Cerebellar nuclear complex (tissue), 1 donor: ENCODE results near the gene GSG1L.

Experiments
- DNase-seq, 2 experiments: peaks; one replicate each; lab custom pipeline; 2025; lab: John Stamatoyannopoulos, UW

Gene GSG1L

GRCh38 chr16:27819356-27819755 lies 244.2 kb downstream of the GSG1L start:
- no peak for DNase-seq

- DNase-seq: no peak
These were observed 245.3 kb downstream of the GSG1L start for GRCh38 chr16:27818246-27818645.

GRCh38 chr16:27817038-27817437 lies 246.5 kb downstream of the GSG1L start:
- no peak for DNase-seq

- no peak for DNase-seq
These were observed 247.0 kb downstream of the GSG1L start for GRCh38 chr16:27816561-27816960.

- no peak for DNase-seq
These were observed 249.9 kb downstream of the GSG1L start for GRCh38 chr16:27813591-27813990.

- no peak for DNase-seq
These were observed 251.6 kb downstream of the GSG1L start for GRCh38 chr16:27811881-27812280.

GRCh38 chr16:27806986-27807385 lies 256.5 kb downstream of the GSG1L start:
- no peak for DNase-seq

- no peak for DNase-seq
These were observed 257.1 kb downstream of the GSG1L start for GRCh38 chr16:27806388-27806787.

GRCh38 chr16:27805828-27806351 lies 257.6 kb downstream of the GSG1L start:
- no peak for DNase-seq

GRCh38 chr16:27803775-27804549 lies 259.6 kb downstream of the GSG1L start:
- no peak for DNase-seq

GRCh38 chr16:27802664-27803439 lies 260.7 kb downstream of the GSG1L start:
- DNase-seq: no peak

GRCh38 chr16:27801289-27801945 lies 262.1 kb downstream of the GSG1L start:
- DNase-seq: no peak

GRCh38 chr16:27800817-27801216 lies 262.7 kb downstream of the GSG1L start:
- DNase-seq: no peak

GRCh38 chr16:27799896-27800295 lies 263.6 kb downstream of the GSG1L start:
- DNase-seq: peak in 1 of 2 experiments; percentile 47

- DNase-seq: peak in 1 of 2 experiments; percentile 10
These were observed 265.3 kb downstream of the GSG1L start for GRCh38 chr16:27798241-27798640.

- no peak for DNase-seq
These were observed 267.4 kb downstream of the GSG1L start for GRCh38 chr16:27795992-27796614.

- DNase-seq: no peak
These were observed 270.3 kb downstream of the GSG1L start for GRCh38 chr16:27793249-27793622.

- DNase-seq: no peak
These were observed 270.8 kb downstream of the GSG1L start for GRCh38 chr16:27792486-27793248.

GRCh38 chr16:27791404-27791719 lies 272.2 kb downstream of the GSG1L start:
- no peak for DNase-seq

GRCh38 chr16:27790546-27791403 lies 272.7 kb downstream of the GSG1L start:
- no peak for DNase-seq
